SW 1271 (cell line): Measurements from ENCODE around the gene MRPS18B.

Experiments used
- DNase-seq, 2 experiments: peaks; one replicate each; lab custom pipeline; 2025; lab: John Stamatoyannopoulos, UW

MRPS18B gene

GRCh38 chr6:30603961-30604360, 13.7 kb upstream of the MRPS18B start:
- DNase-seq = no peak

- DNase-seq = no peak
Observed at GRCh38 chr6:30610065-30610464, 7.6 kb upstream of the MRPS18B start.

- DNase-seq = no peak
Observed at GRCh38 chr6:30611150-30611855, 6.3 kb upstream of the MRPS18B start.

- no peak for DNase-seq
Observed at GRCh38 chr6:30611856-30612194, 5.8 kb upstream of the MRPS18B start.

GRCh38 chr6:30612213-30612612, 5.4 kb upstream of the MRPS18B start:
- peak in 1 of 2 experiments; percentile 59 for DNase-seq

GRCh38 chr6:30612687-30613248, 4.9 kb upstream of the MRPS18B start:
- no peak for DNase-seq

- DNase-seq = peak in 1 of 2 experiments; percentile 41
Observed at GRCh38 chr6:30613251-30614043, 4.2 kb upstream of the MRPS18B start.

GRCh38 chr6:30614044-30614842, 3.4 kb upstream of the MRPS18B start:
- peak in 1 of 2 experiments; percentile 65 for DNase-seq

GRCh38 chr6:30614843-30615218, 2.8 kb upstream of the MRPS18B start:
- DNase-seq = peak; percentile 93 to 96

GRCh38 chr6:30615219-30615957, 2.3 kb upstream of the MRPS18B start:
- peak in 1 of 2 experiments; percentile 76 for DNase-seq

GRCh38 chr6:30615958-30616810, 1.5 kb upstream of the MRPS18B start:
- DNase-seq = peak in 1 of 2 experiments; percentile 59

- DNase-seq = peak; percentile 99 to 100
Observed at GRCh38 chr6:30616811-30617564, 652 bp upstream of the MRPS18B start, which contains the start of gene PPP1R10. PPP1R10 (minus strand) TSS chr6:30617243; CDS start chr6:30609944, 7,299 bp downstream.

- no peak for DNase-seq
Observed at GRCh38 chr6:30618270-30618797, 694 bp downstream of the MRPS18B start.

- no peak for DNase-seq
Observed at GRCh38 chr6:30619561-30619960, 1.9 kb downstream of the MRPS18B start.

GRCh38 chr6:30625511-30625910, 7.9 kb downstream of the MRPS18B start:
- DNase-seq = no peak

- DNase-seq = peak; percentile 57 to 81
Observed at GRCh38 chr6:30626484-30627366, 9.1 kb downstream of the MRPS18B start, which contains the start of gene ATAT1. ATAT1 (plus strand) TSS chr6:30626874.

GRCh38 chr6:30635834-30636233, 18.2 kb downstream of the MRPS18B start:
- no peak for DNase-seq

GRCh38 chr6:30640481-30640880, 22.8 kb downstream of the MRPS18B start:
- DNase-seq = no peak
